SK-N-SH treated with all-trans-retinoic acid at 6 μM for 48 hours (cell line): Measurements from ENCODE around the gene JADE3.

ENCODE experiments used
- ESRRG ChIP-seq: fragments of 250-450 bp; sonication (Bioruptor Pico); IDR thresholded peaks from 2 replicates; pipeline ENCODE4 v1.6.1; 2021; ENCODE audit warnings: mild to moderate bottlenecking
- OSR1 ChIP-seq: fragments of 250-450 bp; sonication (Bioruptor Pico); IDR thresholded peaks from 2 replicates; pipeline ENCODE4 v1.8.0; 2022; ENCODE audit warnings: moderate library complexity, mild to moderate bottlenecking, inconsistent platforms
- PPARA ChIP-seq: fragments of 250-450 bp; sonication (Bioruptor Pico); IDR thresholded peaks from 2 replicates; pipeline ENCODE4 v1.5.0; 2020; ENCODE audit warnings: mild to moderate bottlenecking, borderline replicate concordance
- SNAI2 ChIP-seq: fragments of 250-450 bp; sonication (Bioruptor Pico); IDR thresholded peaks from 2 replicates; pipeline ENCODE4 v1.5.0; 2020; ENCODE audit warnings: mild to moderate bottlenecking, moderate library complexity
- ZC3H10 ChIP-seq: fragments of 250-450 bp; sonication (Bioruptor Pico); IDR thresholded peaks from 2 replicates; pipeline ENCODE4 v1.5.1; 2021; ENCODE audit warnings: mild to moderate bottlenecking, moderate library complexity
- ZFP3 ChIP-seq: fragments of 250-450 bp; sonication (Bioruptor Pico); IDR thresholded peaks from 2 replicates; pipeline ENCODE4 v1.5.0; 2020; ENCODE audit warnings: mild to moderate bottlenecking, moderate library complexity
- ZFP30 ChIP-seq: fragments of 450-650 bp; formaldehyde crosslinking; IDR thresholded peaks from 2 replicates; pipeline ENCODE4 v1.5.0; 2022; ENCODE audit warnings: mild to moderate bottlenecking, moderate library complexity
- ZNF8 ChIP-seq: fragments of 450-650 bp; formaldehyde crosslinking; IDR thresholded peaks from 2 replicates; pipeline ENCODE4 v1.5.0; 2020; ENCODE audit warnings: mild to moderate bottlenecking, moderate library complexity
- TF ChIP-seq, protein P1 (sequence below): fragments of 250-450 bp; sonication (Bioruptor Pico); IDR thresholded peaks from 2 replicates; pipeline ENCODE4 v1.8.0; 2020; ENCODE audit warnings: mild to moderate bottlenecking, moderate library complexity, borderline replicate concordance
- TF ChIP-seq, protein P2 (sequence below): fragments of 250-450 bp; sonication (Bioruptor Pico); IDR thresholded peaks from 2 replicates; pipeline ENCODE4 v1.5.1; 2021; ENCODE audit warnings: mild to moderate bottlenecking, moderate library complexity

DNA sequence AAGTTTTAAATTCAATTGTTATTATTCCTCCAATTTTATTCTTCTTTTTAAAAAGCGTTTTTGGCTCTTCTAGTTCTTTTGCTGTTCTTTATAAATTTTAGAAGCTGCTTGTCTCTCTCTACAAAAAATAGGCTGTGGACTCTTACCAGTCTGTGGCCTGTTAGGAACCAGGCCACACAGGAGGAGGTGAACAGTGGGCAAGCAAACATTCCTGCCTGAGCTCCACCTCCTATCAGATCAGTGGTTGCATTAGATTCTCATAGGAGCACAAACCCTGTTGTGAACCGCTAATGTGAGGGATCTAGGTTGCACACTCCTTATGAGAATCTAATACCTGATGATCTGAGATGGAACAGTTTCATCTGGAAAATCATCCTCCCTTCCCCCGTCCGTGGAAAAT, 23.1 kb downstream of the JADE3 start:
- TF ChIP-seq, protein P1, sequence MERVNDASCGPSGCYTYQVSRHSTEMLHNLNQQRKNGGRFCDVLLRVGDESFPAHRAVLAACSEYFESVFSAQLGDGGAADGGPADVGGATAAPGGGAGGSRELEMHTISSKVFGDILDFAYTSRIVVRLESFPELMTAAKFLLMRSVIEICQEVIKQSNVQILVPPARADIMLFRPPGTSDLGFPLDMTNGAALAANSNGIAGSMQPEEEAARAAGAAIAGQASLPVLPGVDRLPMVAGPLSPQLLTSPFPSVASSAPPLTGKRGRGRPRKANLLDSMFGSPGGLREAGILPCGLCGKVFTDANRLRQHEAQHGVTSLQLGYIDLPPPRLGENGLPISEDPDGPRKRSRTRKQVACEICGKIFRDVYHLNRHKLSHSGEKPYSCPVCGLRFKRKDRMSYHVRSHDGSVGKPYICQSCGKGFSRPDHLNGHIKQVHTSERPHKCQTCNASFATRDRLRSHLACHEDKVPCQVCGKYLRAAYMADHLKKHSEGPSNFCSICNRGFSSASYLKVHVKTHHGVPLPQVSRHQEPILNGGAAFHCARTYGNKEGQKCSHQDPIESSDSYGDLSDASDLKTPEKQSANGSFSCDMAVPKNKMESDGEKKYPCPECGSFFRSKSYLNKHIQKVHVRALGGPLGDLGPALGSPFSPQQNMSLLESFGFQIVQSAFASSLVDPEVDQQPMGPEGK = no peak
- TF ChIP-seq, protein P2, sequence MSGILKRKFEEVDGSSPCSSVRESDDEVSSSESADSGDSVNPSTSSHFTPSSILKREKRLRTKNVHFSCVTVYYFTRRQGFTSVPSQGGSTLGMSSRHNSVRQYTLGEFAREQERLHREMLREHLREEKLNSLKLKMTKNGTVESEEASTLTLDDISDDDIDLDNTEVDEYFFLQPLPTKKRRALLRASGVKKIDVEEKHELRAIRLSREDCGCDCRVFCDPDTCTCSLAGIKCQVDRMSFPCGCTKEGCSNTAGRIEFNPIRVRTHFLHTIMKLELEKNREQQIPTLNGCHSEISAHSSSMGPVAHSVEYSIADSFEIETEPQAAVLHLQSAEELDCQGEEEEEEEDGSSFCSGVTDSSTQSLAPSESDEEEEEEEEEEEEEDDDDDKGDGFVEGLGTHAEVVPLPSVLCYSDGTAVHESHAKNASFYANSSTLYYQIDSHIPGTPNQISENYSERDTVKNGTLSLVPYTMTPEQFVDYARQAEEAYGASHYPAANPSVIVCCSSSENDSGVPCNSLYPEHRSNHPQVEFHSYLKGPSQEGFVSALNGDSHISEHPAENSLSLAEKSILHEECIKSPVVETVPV = no peak
- TF ChIP-seq ESRRG (CRISPR knock-in tag) (no peak), ZC3H10 (CRISPR knock-in tag) (no peak), SNAI2 (CRISPR knock-in tag) (no peak), PPARA (CRISPR knock-in tag) (no peak), ZNF8 (CRISPR knock-in tag) (no peak), ZFP3 (CRISPR knock-in tag) (no peak), OSR1 (no peak), ZFP30 (CRISPR knock-in tag) (no peak)
